ENCODE data around the gene PPP2R3C. TPM values are rescaled to one million over a fixed set of nuclear protein-coding genes. Genes with fewer than 3 reads are reported as not detected.

The PPP2R3C gene
- total and polyA plus RNA-seq, 2 of the 13 experiments (the other 11 are each of a cell fraction or from before 2014, with no cell fraction given), result 63.4 to 102 TPM

DNA sequence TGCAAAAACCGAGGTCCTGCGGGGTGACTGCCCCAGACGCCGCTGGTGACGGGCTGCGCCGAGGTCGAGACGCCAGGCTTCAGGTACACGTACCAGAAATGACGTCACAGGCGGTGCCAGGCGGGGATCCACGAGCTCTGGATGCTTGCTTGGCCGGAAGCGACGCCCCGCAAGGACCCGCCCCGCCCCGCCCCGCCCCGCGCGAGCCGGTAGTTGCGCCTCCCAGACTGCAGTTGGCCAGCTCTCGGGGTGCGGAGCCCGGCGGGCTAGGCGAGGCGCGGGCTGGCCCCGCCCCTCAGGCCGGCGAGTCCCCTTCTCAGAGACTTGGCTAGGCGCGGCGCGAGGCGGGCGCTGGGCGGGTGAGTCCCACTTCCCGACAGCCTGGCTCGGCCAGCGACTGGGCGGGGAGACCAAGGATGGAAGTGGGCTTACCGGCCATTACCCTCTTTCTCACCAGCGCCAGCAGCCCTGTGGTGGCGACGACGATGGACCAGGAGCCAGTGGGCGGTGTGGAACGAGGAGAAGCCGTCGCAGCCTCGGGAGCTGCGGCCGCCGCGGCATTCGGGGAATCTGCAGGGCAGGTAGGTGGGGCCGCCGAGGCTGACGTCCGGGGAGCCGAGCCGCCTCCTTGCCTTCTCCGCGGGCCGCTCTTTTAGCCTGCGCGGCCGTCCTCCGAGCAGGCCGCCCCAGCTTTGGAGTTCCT, 75.6 kb downstream of the PPP2R3C start, which contains the start of gene FAM177A1 (continued):
- TF ChIP-seq, protein P1, sequence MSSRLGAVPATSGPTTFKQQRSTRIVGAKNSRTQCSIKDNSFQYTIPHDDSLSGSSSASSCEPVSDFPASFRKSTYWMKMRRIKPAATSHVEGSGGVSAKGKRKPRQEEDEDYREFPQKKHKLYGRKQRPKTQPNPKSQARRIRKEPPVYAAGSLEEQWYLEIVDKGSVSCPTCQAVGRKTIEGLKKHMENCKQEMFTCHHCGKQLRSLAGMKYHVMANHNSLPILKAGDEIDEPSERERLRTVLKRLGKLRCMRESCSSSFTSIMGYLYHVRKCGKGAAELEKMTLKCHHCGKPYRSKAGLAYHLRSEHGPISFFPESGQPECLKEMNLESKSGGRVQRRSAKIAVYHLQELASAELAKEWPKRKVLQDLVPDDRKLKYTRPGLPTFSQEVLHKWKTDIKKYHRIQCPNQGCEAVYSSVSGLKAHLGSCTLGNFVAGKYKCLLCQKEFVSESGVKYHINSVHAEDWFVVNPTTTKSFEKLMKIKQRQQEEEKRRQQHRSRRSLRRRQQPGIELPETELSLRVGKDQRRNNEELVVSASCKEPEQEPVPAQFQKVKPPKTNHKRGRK (CRISPR knock-in tag; IDR thresholded peaks at IDR 0.05), result no peak; the same call in 1 of the 2 replicates
- TF ChIP-seq PTBP1 (IDR thresholded peaks at IDR 0.05; ENCODE audit: low read depth, low read length, poor library complexity, severe bottlenecking) (no peak), ZNF614 (CRISPR knock-in tag; IDR thresholded peaks at IDR 0.05; ENCODE audit: borderline replicate concordance) (peak; percentile 88; the same call in 1 of the 2 replicates), NCOA1 (CRISPR knock-in tag; IDR thresholded peaks at IDR 0.05) (peak; percentile 98), ZNF543 (CRISPR knock-in tag; IDR thresholded peaks at IDR 0.05) (peak; percentile 97; the same call in 1 of the 2 replicates), ZNF235 (CRISPR knock-in tag; IDR thresholded peaks at IDR 0.05; ENCODE audit: borderline replicate concordance) (peak; percentile 100), IRF2 (CRISPR knock-in tag; IDR thresholded peaks at IDR 0.05) (peak; percentile 72), JUN (CRISPR knock-in tag; IDR thresholded peaks at IDR 0.05) (peak; percentile 80), CEBPB (IDR thresholded peaks at IDR 0.05; ENCODE audit: borderline replicate concordance, low read depth, low read length) (0 out of 2 replicates have a peak, but pooled peaks have one; percentile 2), TBL1XR1 (IDR thresholded peaks at IDR 0.05; ENCODE audit: borderline replicate concordance, low read length, partially characterized antibody) (peak; percentile 4), MLLT10 (CRISPR knock-in tag; IDR thresholded peaks at IDR 0.05) (no peak), NFE2L1 (CRISPR knock-in tag; IDR thresholded peaks at IDR 0.05; ENCODE audit: borderline replicate concordance) (no peak; the same call in 1 of the 2 replicates), ZEB1 (IDR thresholded peaks at IDR 0.05; ENCODE audit: insufficient replicate concordance, low read depth) (peak; percentile 85), SRF (IDR thresholded peaks at IDR 0.05; ENCODE audit: low read depth, low read length) (0 out of 2 replicates have a peak, but pooled peaks have one; percentile 25), ZBTB1 (CRISPR knock-in tag; IDR thresholded peaks at IDR 0.05; ENCODE audit: borderline replicate concordance) (no peak), ZNF562 (CRISPR knock-in tag; IDR thresholded peaks at IDR 0.05; ENCODE audit: borderline replicate concordance) (no peak)
- TF ChIP-seq, protein P2, sequence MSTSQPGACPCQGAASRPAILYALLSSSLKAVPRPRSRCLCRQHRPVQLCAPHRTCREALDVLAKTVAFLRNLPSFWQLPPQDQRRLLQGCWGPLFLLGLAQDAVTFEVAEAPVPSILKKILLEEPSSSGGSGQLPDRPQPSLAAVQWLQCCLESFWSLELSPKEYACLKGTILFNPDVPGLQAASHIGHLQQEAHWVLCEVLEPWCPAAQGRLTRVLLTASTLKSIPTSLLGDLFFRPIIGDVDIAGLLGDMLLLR (CRISPR knock-in tag; IDR thresholded peaks at IDR 0.05), result peak; percentile 90
- TF ChIP-seq, protein P3, sequence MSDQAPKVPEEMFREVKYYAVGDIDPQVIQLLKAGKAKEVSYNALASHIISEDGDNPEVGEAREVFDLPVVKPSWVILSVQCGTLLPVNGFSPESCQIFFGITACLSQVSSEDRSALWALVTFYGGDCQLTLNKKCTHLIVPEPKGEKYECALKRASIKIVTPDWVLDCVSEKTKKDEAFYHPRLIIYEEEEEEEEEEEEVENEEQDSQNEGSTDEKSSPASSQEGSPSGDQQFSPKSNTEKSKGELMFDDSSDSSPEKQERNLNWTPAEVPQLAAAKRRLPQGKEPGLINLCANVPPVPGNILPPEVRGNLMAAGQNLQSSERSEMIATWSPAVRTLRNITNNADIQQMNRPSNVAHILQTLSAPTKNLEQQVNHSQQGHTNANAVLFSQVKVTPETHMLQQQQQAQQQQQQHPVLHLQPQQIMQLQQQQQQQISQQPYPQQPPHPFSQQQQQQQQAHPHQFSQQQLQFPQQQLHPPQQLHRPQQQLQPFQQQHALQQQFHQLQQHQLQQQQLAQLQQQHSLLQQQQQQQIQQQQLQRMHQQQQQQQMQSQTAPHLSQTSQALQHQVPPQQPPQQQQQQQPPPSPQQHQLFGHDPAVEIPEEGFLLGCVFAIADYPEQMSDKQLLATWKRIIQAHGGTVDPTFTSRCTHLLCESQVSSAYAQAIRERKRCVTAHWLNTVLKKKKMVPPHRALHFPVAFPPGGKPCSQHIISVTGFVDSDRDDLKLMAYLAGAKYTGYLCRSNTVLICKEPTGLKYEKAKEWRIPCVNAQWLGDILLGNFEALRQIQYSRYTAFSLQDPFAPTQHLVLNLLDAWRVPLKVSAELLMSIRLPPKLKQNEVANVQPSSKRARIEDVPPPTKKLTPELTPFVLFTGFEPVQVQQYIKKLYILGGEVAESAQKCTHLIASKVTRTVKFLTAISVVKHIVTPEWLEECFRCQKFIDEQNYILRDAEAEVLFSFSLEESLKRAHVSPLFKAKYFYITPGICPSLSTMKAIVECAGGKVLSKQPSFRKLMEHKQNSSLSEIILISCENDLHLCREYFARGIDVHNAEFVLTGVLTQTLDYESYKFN (CRISPR knock-in tag; conservative IDR thresholded peaks at IDR 0.05), result peak; percentile 66; the same call in 1 of the 2 replicates
- TF ChIP-seq, protein P4, sequence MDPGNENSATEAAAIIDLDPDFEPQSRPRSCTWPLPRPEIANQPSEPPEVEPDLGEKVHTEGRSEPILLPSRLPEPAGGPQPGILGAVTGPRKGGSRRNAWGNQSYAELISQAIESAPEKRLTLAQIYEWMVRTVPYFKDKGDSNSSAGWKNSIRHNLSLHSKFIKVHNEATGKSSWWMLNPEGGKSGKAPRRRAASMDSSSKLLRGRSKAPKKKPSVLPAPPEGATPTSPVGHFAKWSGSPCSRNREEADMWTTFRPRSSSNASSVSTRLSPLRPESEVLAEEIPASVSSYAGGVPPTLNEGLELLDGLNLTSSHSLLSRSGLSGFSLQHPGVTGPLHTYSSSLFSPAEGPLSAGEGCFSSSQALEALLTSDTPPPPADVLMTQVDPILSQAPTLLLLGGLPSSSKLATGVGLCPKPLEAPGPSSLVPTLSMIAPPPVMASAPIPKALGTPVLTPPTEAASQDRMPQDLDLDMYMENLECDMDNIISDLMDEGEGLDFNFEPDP (CRISPR knock-in tag; conservative IDR thresholded peaks at IDR 0.05), result no peak; the same call in 1 of the 2 replicates
- TF ChIP-seq, protein P5, sequence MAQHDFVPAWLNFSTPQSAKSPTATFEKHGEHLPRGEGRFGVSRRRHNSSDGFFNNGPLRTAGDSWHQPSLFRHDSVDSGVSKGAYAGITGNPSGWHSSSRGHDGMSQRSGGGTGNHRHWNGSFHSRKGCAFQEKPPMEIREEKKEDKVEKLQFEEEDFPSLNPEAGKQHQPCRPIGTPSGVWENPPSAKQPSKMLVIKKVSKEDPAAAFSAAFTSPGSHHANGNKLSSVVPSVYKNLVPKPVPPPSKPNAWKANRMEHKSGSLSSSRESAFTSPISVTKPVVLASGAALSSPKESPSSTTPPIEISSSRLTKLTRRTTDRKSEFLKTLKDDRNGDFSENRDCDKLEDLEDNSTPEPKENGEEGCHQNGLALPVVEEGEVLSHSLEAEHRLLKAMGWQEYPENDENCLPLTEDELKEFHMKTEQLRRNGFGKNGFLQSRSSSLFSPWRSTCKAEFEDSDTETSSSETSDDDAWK (CRISPR knock-in tag; IDR thresholded peaks at IDR 0.05), result no peak
